ENCODE data around the gene LTB4R2.

Gene LTB4R2

DNA sequence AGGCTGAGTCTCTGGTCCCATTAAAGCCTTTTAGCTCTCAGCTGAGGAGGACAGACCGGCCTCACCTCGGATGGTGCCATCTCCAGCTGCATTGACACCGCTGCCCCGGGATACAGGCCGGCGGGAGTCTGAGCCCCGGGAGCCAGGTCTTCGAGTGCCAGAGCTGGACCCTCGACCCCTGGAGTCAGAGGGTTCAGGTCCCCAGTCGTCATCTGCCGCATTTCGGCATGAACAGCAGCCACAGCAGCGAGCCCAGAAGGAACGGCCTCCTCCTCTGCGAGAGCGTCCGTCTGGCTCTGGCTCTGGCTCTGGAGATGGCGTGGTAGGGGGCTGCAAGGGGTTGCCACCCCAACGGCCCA lies 48.0 kb upstream of the LTB4R2 start:
- Histone ChIP-seq H3F3A (ENCODE audit: insufficient read depth, low read length) (no peaks in the 10 kb centered on the region), H3K36me3 (replicated peaks; ENCODE audit: insufficient read depth, low read length) (no peaks in the 10 kb centered on the region), H3K79me2 (ENCODE audit: low read length) (no peaks in the 10 kb centered on the region), H3K4me3 (ENCODE audit: low read length) (no peak overlapping the region), H3K9ac (ENCODE audit: low read length) (no peak overlapping the region), H3K9me3 (replicated peaks; ENCODE audit: insufficient read depth, low read length) (no peaks in the 10 kb centered on the region), H3K27me3 (replicated peaks; ENCODE audit: insufficient read depth, low read length) (no peaks in the 10 kb centered on the region), H3K27ac (ENCODE audit: low read length) (no peak overlapping the region), H2AFZ (ENCODE audit: low read length) (no peak overlapping the region), H3K9me2 (replicated peaks; ENCODE audit: insufficient read depth, low read length) (no peaks in the 10 kb centered on the region), H3K4me1 (ENCODE audit: low read length) (no peaks in the 10 kb centered on the region), H4K20me1 (ENCODE audit: insufficient read depth, low read length) (no peaks in the 10 kb centered on the region), H3K4me2 (ENCODE audit: low read depth, low read length) (no peak overlapping the region)
- TF ChIP-seq EZH2 (optimal IDR thresholded peaks at IDR 0.05; ENCODE audit: low read depth, low read length) (no peak), EZH2phosphoT487 (IDR thresholded peaks at IDR 0.05; ENCODE audit: low read length) (no peak)
- TF ChIP-seq, protein P1, sequence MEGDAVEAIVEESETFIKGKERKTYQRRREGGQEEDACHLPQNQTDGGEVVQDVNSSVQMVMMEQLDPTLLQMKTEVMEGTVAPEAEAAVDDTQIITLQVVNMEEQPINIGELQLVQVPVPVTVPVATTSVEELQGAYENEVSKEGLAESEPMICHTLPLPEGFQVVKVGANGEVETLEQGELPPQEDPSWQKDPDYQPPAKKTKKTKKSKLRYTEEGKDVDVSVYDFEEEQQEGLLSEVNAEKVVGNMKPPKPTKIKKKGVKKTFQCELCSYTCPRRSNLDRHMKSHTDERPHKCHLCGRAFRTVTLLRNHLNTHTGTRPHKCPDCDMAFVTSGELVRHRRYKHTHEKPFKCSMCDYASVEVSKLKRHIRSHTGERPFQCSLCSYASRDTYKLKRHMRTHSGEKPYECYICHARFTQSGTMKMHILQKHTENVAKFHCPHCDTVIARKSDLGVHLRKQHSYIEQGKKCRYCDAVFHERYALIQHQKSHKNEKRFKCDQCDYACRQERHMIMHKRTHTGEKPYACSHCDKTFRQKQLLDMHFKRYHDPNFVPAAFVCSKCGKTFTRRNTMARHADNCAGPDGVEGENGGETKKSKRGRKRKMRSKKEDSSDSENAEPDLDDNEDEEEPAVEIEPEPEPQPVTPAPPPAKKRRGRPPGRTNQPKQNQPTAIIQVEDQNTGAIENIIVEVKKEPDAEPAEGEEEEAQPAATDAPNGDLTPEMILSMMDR (IDR thresholded peaks at IDR 0.05; ENCODE audit: low read length) = no peak
- DNase-seq = no peak

GRCh38 chr14:24262821-24263733 lies 46.9 kb upstream of the LTB4R2 start, which contains the start of gene TGM1:
TSS of gene TGM1 (minus strand) at chr14:24263177. CDS start at chr14:24262352, 825 bp downstream.
- H4K20me1 ChIP-seq (ENCODE audit: insufficient read depth, low read length) = no peaks in the 10 kb centered on the region
- no peak within 1 kb of the TSS for H3K4me3 ChIP-seq (ENCODE audit: low read length)
- no peak for DNase-seq
- H3F3A ChIP-seq (ENCODE audit: insufficient read depth, low read length) = no peaks in the 10 kb centered on the region
- no peaks in the 10 kb centered on the region for H3K4me1 ChIP-seq (ENCODE audit: low read length)
- TF ChIP-seq EZH2phosphoT487 (IDR thresholded peaks at IDR 0.05; ENCODE audit: low read length) (no peak), EZH2 (optimal IDR thresholded peaks at IDR 0.05; ENCODE audit: low read depth, low read length) (no peak)
- TF ChIP-seq, protein P1 (IDR thresholded peaks at IDR 0.05; ENCODE audit: low read length) = no peak
- H3K36me3 ChIP-seq (replicated peaks; ENCODE audit: insufficient read depth, low read length) = no peaks in the 10 kb centered on the region
- H3K27me3 ChIP-seq (replicated peaks; ENCODE audit: insufficient read depth, low read length) = no peaks in the 10 kb centered on the region
- H3K79me2 ChIP-seq (ENCODE audit: low read length) = no peaks in the 10 kb centered on the region
- no peak within 1 kb of the TSS for H3K9ac ChIP-seq (ENCODE audit: low read length)
- H3K4me2 ChIP-seq (ENCODE audit: low read depth, low read length) = no peak within 1 kb of the TSS
- no peak within 1 kb of the TSS for H3K27ac ChIP-seq (ENCODE audit: low read length)
- no peaks in the 10 kb centered on the region for H3K9me3 ChIP-seq (replicated peaks; ENCODE audit: insufficient read depth, low read length)
- no peak within 1 kb of the TSS for H2AFZ ChIP-seq (ENCODE audit: low read length)
- H3K9me2 ChIP-seq (replicated peaks; ENCODE audit: insufficient read depth, low read length) = no peaks in the 10 kb centered on the region

DNA sequence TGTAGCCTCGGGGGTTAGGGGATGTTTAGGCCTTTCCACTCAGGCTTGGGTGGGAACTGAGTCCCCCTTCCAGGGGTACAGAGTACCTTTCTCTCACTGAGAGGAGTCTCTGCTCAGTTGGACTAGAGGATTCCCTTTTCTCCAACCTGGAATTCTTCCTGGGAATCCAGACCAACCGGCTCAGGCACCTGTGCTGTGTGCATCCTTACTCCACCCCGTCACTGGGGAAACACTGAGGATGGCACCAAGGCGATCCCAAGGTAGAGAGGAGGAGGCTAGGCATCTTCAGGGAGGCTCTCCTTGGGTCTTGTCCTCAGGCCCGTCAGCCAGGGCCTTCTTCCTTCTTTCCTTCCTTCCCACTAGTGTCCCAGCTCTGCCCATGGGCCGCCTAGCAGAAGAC lies 46.1 kb upstream of the LTB4R2 start:
- H3K79me2 ChIP-seq (ENCODE audit: low read length) = no peaks in the 10 kb centered on the region

More for the DNA sequence above, 46.1 kb upstream of the LTB4R2 start:
- Histone ChIP-seq H4K20me1 (ENCODE audit: insufficient read depth, low read length) (no peaks in the 10 kb centered on the region), H3K9me2 (replicated peaks; ENCODE audit: insufficient read depth, low read length) (no peaks in the 10 kb centered on the region), H3K4me2 (ENCODE audit: low read depth, low read length) (no peak overlapping the region), H3K9me3 (replicated peaks; ENCODE audit: insufficient read depth, low read length) (no peaks in the 10 kb centered on the region), H3K4me1 (ENCODE audit: low read length) (no peaks in the 10 kb centered on the region), H3K4me3 (ENCODE audit: low read length) (no peak overlapping the region), H3K27ac (ENCODE audit: low read length) (no peak overlapping the region), H2AFZ (ENCODE audit: low read length) (no peak overlapping the region), H3K9ac (ENCODE audit: low read length) (no peak overlapping the region), H3K36me3 (replicated peaks; ENCODE audit: insufficient read depth, low read length) (no peaks in the 10 kb centered on the region), H3K27me3 (replicated peaks; ENCODE audit: insufficient read depth, low read length) (no peaks in the 10 kb centered on the region), H3F3A (ENCODE audit: insufficient read depth, low read length) (no peaks in the 10 kb centered on the region)
- TF ChIP-seq EZH2phosphoT487 (IDR thresholded peaks at IDR 0.05; ENCODE audit: low read length) (no peak), EZH2 (optimal IDR thresholded peaks at IDR 0.05; ENCODE audit: low read depth, low read length) (no peak)
- TF ChIP-seq, protein P1 (IDR thresholded peaks at IDR 0.05; ENCODE audit: low read length) = no peak
- no peak for DNase-seq

Measured in MM.1S (cell line).